Activated CD8-positive, alpha-beta T cell treated with anti-CD3 and anti-CD28 coated beads for 36 hours (primary cell): ENCODE measurements around the gene NSMCE4A. TPM values are rescaled to one million over a fixed set of nuclear protein-coding genes. Genes with fewer than 3 reads are reported as not detected.
"Not testable (repeated sequence)": the region's sequence is repeated elsewhere in the genome, so short reads cannot be mapped to it uniquely, and the experiment has no call there.

Source experiments
- ATAC-seq: fragments of 200-7000 bp; cut with Tn5 transposase; one replicate; pipeline ENCODE4 v1.10.0; 2021; ENCODE audit warnings: mild to moderate bottlenecking, moderate library complexity
- CTCF ChIA-PET: fragments of 350-600 bp; sonication (Branson Sonifier 250); formaldehyde crosslinking; loops from one replicate; lab custom pipeline; 2021; ENCODE audit warnings: antibody characterized with exemption; lab: Charles Lee
- POLR2A ChIA-PET: fragments of 350-600 bp; sonication (Branson Sonifier 250); formaldehyde crosslinking; loops from one replicate; lab custom pipeline; 2021; ENCODE audit warnings: antibody characterized with exemption; lab: Charles Lee
- DNase-seq: peaks from one replicate; pipeline ENCODE4 v3.0.0-alpha.2; 2020
- H3K27ac Mint-ChIP-seq: one replicate; pipeline ENCODE4 v1.8.0; 2021; ENCODE audit warnings: mild to moderate bottlenecking, mixed read lengths
- H3K27me3 Mint-ChIP-seq: one replicate; pipeline ENCODE4 v1.8.0; 2021; ENCODE audit warnings: mixed read lengths
- H3K36me3 Mint-ChIP-seq: one replicate; pipeline ENCODE4 v1.8.0; 2021; ENCODE audit warnings: low read depth, mixed read lengths
- H3K4me1 Mint-ChIP-seq: one replicate; pipeline ENCODE4 v1.8.0; 2021; ENCODE audit warnings: low read depth, mixed read lengths
- H3K4me3 Mint-ChIP-seq: one replicate; pipeline ENCODE4 v1.8.0; 2021; ENCODE audit warnings: mild to moderate bottlenecking, moderate library complexity, mixed read lengths
- H3K9me3 Mint-ChIP-seq: one replicate; pipeline ENCODE4 v1.8.0; 2021; ENCODE audit warnings: mixed read lengths
- intact Hi-C: fragments of 100-400 bp; cut with micrococcal nuclease; formaldehyde crosslinking; loops from one replicate; pipeline ENCODE4 v1.10.0; 2022
- total RNA-seq, 2 experiments: library from RNA; stranded (reverse); gene quantifications; one replicate each; pipeline ENCODE4 v1.2.3, GENCODE V29; 2021
- TF ChIP-seq, protein P1 (sequence below): fragments of 200-600 bp; IDR thresholded peaks from one replicate; pipeline ENCODE4 v1.8.0; 2022; ENCODE audit warnings: antibody characterized with exemption, mild to moderate bottlenecking

NSMCE4A gene
- total RNA-seq, 2 experiments from 2014 or later, result 49.7 to 50.8 TPM

DNA sequence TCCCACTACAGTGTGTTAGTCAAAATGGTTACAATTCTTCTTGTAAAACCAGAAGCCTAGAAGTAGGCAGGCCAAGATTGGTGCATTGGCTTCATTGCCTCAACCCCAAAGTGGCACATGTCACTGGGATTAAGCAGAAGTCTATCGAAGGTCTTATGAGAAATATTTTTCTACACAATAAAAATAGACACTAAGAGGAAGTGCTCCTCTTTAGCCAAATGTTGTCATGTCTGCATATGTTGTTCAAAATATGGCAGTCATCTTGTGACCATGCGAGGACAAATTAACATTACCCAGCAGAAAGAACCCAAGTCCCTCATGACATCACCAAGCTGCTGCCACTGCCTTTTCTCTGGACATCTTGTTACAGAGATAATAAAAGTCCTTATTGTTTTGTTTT is 6.3 kb upstream of the NSMCE4A start:
- ATAC-seq (no peak), DNase-seq (no peak)
- TF ChIP-seq, protein P1, sequence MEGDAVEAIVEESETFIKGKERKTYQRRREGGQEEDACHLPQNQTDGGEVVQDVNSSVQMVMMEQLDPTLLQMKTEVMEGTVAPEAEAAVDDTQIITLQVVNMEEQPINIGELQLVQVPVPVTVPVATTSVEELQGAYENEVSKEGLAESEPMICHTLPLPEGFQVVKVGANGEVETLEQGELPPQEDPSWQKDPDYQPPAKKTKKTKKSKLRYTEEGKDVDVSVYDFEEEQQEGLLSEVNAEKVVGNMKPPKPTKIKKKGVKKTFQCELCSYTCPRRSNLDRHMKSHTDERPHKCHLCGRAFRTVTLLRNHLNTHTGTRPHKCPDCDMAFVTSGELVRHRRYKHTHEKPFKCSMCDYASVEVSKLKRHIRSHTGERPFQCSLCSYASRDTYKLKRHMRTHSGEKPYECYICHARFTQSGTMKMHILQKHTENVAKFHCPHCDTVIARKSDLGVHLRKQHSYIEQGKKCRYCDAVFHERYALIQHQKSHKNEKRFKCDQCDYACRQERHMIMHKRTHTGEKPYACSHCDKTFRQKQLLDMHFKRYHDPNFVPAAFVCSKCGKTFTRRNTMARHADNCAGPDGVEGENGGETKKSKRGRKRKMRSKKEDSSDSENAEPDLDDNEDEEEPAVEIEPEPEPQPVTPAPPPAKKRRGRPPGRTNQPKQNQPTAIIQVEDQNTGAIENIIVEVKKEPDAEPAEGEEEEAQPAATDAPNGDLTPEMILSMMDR, result no peak
- Mint-ChIP-seq H3K36me3 (peaks cover 4% of the 10 kb centered on the region), H3K27me3 (peaks cover 5% of the 10 kb centered on the region), H3K27ac (no peak overlapping the region), H3K4me1 (no peaks in the 10 kb centered on the region), H3K4me3 (no peak overlapping the region), H3K9me3 (peaks cover 21% of the 10 kb centered on the region)
- intact Hi-C loops, result no loop called here
- POLR2A ChIA-PET, result no interaction called here
- CTCF ChIA-PET, result no interaction called here

DNA sequence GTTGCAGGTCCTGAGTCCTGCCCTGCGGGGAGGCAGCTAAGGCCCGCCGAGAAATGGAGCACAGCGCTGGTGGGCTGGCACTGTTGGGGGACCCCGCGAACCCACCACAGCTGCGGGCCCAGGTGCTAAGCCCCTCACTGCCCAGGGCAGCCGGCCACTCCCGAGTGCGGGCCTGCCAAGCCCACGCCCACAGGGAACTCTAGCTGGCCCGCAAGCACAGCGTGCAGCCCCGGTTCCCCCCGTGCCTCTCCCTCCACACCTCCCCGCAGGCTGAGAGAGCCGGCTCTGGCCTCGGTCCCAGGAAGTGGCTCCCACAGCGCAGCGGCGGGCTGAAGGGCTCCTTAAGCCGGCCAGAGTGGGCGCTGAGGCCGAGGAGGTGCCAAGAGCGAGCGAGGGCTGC is 3.5 kb upstream of the NSMCE4A start:
- no peak for DNase-seq
- Mint-ChIP-seq H3K27ac (no peak overlapping the region), H3K9me3 (peaks cover 18% of the 10 kb centered on the region), H3K27me3 (no peaks in the 10 kb centered on the region), H3K36me3 (peaks cover 7% of the 10 kb centered on the region), H3K4me3 (no peak overlapping the region), H3K4me1 (peaks cover 3% of the 10 kb centered on the region)
- ChIA-PET CTCF (no interaction called here), POLR2A (no interaction called here)
- intact Hi-C loops, result no loop called here
- TF ChIP-seq, protein P1, result no peak
- no peak for ATAC-seq

DNA sequence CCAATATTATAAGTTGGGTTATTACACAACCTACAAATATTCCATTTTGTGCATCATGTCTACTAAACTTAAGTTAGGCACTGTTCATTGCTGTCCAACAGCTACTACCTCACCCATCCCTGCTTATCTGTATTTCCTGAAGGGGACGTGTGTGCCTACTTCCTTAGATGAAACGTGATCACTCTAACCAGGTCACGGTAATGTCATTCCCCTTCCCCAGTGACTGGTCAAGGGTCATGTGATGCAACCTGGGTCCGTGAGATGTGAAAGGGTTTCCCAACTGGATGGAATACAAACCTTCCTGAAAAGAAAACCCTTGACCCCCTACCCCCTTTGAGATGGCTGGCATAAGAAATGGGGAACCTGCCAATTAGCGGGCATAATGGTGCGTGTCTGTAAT is 1.6 kb upstream of the NSMCE4A start:
- Mint-ChIP-seq H3K27me3 (no peaks in the 10 kb centered on the region), H3K27ac (no peak overlapping the region), H3K36me3 (peaks cover 18% of the 10 kb centered on the region), H3K4me1 (peaks cover 17% of the 10 kb centered on the region), H3K9me3 (peaks cover 18% of the 10 kb centered on the region), H3K4me3 (no peak overlapping the region)
- intact Hi-C loops, result no loop called here
- ATAC-seq (no peak), DNase-seq (no peak)
- POLR2A ChIA-PET, result no interaction called here
- TF ChIP-seq, protein P1, result no peak
- CTCF ChIA-PET, result no interaction called here

DNA sequence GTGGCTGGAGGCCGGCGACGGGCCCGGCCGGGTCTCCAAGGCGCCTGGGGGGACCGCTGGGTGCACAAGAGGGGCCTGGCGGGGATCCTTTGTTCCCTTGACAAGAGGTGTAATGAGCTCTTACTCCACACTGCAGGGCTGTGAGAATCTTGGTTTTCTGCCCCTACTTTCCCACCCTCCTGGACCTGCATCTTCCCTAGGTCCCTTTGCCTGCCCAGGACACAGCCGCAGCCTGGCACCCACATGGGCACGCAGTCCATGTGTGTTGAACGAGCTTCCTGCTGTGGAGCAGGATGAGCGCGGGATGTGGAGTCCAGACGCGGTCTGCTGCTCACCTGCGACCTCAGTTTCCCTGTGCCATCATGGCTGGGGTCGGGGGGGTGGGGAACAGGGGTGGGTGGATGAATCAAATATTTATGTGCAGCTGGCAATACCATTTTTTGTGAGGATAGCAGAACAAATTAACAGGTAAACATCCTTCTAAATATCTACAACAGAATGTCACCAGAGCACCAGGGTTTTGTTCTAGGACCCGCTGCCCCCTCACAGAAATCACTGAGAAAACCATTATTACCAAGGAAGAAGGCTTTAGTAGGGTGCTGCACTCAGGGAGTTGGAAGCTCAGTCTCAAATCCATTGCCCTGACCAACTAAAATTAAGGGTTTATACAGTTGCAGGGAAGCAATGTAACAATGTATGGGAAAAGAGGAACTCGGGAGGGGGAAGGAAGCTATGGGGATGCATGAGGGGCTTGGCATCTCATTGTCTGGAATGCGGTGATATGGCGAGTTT is 474 bp upstream of the NSMCE4A start:
- no peaks in the 10 kb centered on the region for H3K27me3 Mint-ChIP-seq
- ChIA-PET POLR2A (interaction anchor here (1.3 kb wide), 1 partner anchor 8 kb away, joined by 3 read pairs; no protein-coding TSS in a partner anchor), CTCF (interaction anchor here (0.6 to 1.8 kb wide), 5 partner anchors 8 to 1072 kb away, joined by 3 to 7 read pairs (median 3); no protein-coding TSS in a partner anchor)
- DNase-seq (no peak), ATAC-seq (peak; percentile 26)
- H3K4me1 Mint-ChIP-seq, result peaks cover 23% of the 10 kb centered on the region
- H3K36me3 Mint-ChIP-seq, result peaks cover 25% of the 10 kb centered on the region
- H3K27ac Mint-ChIP-seq, result peak overlapping the region; percentile 72
- peaks cover 18% of the 10 kb centered on the region for H3K9me3 Mint-ChIP-seq
- TF ChIP-seq, protein P1, result no peak
- H3K4me3 Mint-ChIP-seq, result peak overlapping the region; percentile 86
- intact Hi-C loops, result no loop called here

DNA sequence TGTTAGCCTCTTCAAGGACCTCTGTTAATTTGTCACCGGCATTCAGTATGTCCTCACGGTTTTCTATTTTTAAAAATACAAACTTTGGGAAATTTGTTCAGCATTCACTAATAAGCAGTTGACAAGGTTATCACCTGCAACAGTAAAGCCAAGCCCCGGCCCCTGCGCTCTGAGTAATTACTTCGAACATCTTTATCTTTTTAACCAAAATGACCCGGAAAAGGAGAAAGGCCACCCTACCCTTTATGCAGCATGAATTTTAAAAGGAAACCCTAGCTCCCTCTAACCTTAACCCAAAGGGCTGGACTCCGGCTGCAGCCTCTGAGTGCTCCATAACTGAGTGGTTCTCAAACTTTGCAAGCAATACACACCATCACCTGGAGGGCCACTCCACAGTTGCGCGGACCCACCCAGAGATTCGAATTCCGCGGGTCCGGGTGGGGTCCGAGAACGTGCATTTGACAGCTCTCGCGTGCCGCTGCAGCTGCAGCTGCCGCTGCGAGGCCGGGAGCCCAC is 940 bp downstream of the NSMCE4A start:
- intact Hi-C loops, result no loop called here
- ChIA-PET POLR2A (interaction anchor here (1.1 kb wide), 1 partner anchor 46 kb away, joined by 3 read pairs; the partner anchor contains the start of gene ATE1), CTCF (interaction anchor here (1.1 to 1.8 kb wide), 3 partner anchors 10 to 74 kb away, joined by 3 to 7 read pairs (median 4); partner anchors contain the start of gene ATE1)
- TF ChIP-seq, protein P1, result no peak
- H3K27me3 Mint-ChIP-seq, result no peaks in the 10 kb centered on the region
- H3K27ac Mint-ChIP-seq, result peak overlapping the region; percentile 49
- ATAC-seq (no peak), DNase-seq (no peak)
- peaks cover 23% of the 10 kb centered on the region for H3K4me1 Mint-ChIP-seq
- peaks cover 18% of the 10 kb centered on the region for H3K9me3 Mint-ChIP-seq
- H3K36me3 Mint-ChIP-seq, result peaks cover 25% of the 10 kb centered on the region
- peak overlapping the region; percentile 86 for H3K4me3 Mint-ChIP-seq

DNA sequence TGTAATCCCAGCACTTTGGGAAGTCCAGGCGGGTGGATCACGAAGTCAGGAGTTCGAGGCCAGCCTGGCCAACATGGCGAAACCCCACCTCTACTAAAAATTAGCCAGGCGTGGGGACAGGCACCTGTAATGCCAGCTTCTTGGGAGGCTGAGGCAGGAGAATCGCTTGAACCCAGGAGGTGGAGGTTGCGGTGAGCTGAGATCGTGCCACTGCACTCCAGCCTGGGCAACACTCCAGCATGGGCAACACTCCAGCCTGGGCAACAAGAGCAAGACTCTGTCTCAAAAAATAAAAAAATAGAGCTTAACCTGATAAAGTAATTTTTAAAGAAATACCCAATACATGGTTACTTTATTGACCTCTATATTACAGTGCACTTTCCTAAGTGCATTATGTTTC is 5.9 kb downstream of the NSMCE4A start:
- peaks cover 40% of the 10 kb centered on the region for H3K36me3 Mint-ChIP-seq
- H3K27me3 Mint-ChIP-seq, ATAC-seq, H3K27ac Mint-ChIP-seq, intact Hi-C loops, DNase-seq, H3K4me3 Mint-ChIP-seq, H3K9me3 Mint-ChIP-seq, CTCF ChIA-PET: not testable (repeated sequence)
- H3K4me1 Mint-ChIP-seq, result peaks cover 22% of the 10 kb centered on the region
- POLR2A ChIA-PET, result interaction anchor here (0.6 kb wide), 1 partner anchor 233 kb away, joined by 3 read pairs; no protein-coding TSS in a partner anchor
